Left ventricle myocardium inferior (tissue), 1 donor: Measurements from ENCODE around the gene MEG3. TPM values are rescaled to one million over a fixed set of nuclear protein-coding genes. Genes with fewer than 3 reads are reported as not detected.

Experiments
- DNase-seq: peaks from one replicate; pipeline ENCODE4 v3.0.0-alpha.2; 2020
- H3K27ac ChIP-seq: fragments of 200-600 bp; replicated peaks from 2 replicates; pipeline ENCODE4 v1.8.0; 2021
- H3K27me3 ChIP-seq: fragments of 200-600 bp; 2 replicates; pipeline ENCODE4 v1.8.0; 2021; ENCODE audit warnings: low read depth
- H3K36me3 ChIP-seq: fragments of 200-600 bp; 2 replicates; pipeline ENCODE4 v1.8.0; 2021
- H3K4me1 ChIP-seq: fragments of 200-600 bp; 2 replicates; pipeline ENCODE4 v1.8.0; 2021
- H3K4me3 ChIP-seq: fragments of 200-600 bp; 2 replicates; pipeline ENCODE4 v1.8.0; 2021; ENCODE audit warnings: mild to moderate bottlenecking, moderate library complexity
- H3K9me3 ChIP-seq: fragments of 200-600 bp; replicated peaks from 2 replicates; pipeline ENCODE4 v1.8.0; 2021
- intact Hi-C: fragments of 100-400 bp; cut with micrococcal nuclease; formaldehyde crosslinking; loops from one replicate; pipeline ENCODE4 v1.11.0; 2022
- microRNA-seq: library from miRNA; unstranded; fragments of <30 nt; microRNA quantifications from one replicate; pipeline ENCODE4 v1.2.0, GENCODE V29; 2020
- total RNA-seq: library from RNA; stranded (reverse); fragmentation: NEBNext Ultra II Directional; extraction: Animal tissue kit (Norgen Biotek cat#: 25700); gene quantifications from one replicate; pipeline ENCODE4 v1.2.1, GENCODE V29; 2021
- TF ChIP-seq, protein P1 (sequence below): fragments of 200-600 bp; IDR thresholded peaks from 2 replicates; pipeline ENCODE4 v1.8.0; 2021; ENCODE audit warnings: antibody characterized with exemption, mild to moderate bottlenecking, borderline replicate concordance
- donor health status: DM: no; HTN: yes; CAD: no; lungs with severe emphysema.

Gene MEG3
- total RNA-seq, 1 donor from 2014 or later = 17.5 TPM

DNA sequence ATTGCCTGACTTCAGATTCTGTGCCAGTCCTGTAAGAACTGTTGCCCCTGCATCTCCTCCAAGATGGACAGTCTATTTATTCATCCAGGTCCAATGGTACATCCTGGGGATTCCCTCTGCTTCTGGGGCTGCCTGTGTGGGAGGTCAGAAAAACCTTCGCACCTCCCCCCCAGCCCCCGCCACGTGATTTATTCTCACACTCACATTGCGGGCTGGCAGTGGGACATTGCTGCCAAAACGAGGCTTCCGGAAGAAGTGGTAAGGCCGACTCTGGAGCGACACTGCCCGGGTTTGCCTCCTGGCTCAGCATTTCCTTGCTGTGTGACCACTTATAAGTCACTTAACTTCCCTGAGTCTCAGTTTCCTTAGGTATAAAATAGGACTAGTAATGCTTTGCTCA is 83.5 kb downstream of the MEG3 start:
- Histone ChIP-seq H3K4me3 (no peak overlapping the region), H3K27ac (no peak overlapping the region), H3K36me3 (no peaks in the 10 kb centered on the region), H3K27me3 (peaks cover 73% of the 10 kb centered on the region), H3K4me1 (peaks cover 3% of the 10 kb centered on the region), H3K9me3 (no peaks in the 10 kb centered on the region)
- TF ChIP-seq, protein P1, sequence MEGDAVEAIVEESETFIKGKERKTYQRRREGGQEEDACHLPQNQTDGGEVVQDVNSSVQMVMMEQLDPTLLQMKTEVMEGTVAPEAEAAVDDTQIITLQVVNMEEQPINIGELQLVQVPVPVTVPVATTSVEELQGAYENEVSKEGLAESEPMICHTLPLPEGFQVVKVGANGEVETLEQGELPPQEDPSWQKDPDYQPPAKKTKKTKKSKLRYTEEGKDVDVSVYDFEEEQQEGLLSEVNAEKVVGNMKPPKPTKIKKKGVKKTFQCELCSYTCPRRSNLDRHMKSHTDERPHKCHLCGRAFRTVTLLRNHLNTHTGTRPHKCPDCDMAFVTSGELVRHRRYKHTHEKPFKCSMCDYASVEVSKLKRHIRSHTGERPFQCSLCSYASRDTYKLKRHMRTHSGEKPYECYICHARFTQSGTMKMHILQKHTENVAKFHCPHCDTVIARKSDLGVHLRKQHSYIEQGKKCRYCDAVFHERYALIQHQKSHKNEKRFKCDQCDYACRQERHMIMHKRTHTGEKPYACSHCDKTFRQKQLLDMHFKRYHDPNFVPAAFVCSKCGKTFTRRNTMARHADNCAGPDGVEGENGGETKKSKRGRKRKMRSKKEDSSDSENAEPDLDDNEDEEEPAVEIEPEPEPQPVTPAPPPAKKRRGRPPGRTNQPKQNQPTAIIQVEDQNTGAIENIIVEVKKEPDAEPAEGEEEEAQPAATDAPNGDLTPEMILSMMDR = no peak
- intact Hi-C loops = no loop called here
- no peak for DNase-seq

Small RNA genes lying within 50 kb of the gene (microRNA-seq; reads per million reads assigned to microRNA genes)
- 362 reads per million, percentile 71 among the genes with 10 or more reads in this experiment for gene MIR127
- 21.8 reads per million, percentile 39 among the genes with 10 or more reads in this experiment for gene MIR136
- not detected for gene MIR2392
- gene MIR337 = 228 reads per million, percentile 66 among the genes with 10 or more reads in this experiment
- gene MIR431 = 20.3 reads per million, percentile 38 among the genes with 10 or more reads in this experiment
- gene MIR432 = 16.8 reads per million, percentile 36 among the genes with 10 or more reads in this experiment
- gene MIR433 = 16.8 reads per million, percentile 36 among the genes with 10 or more reads in this experiment
- 90.2 reads per million, percentile 55 among the genes with 10 or more reads in this experiment for gene MIR493
- not detected for gene MIR665

Other genes with a start within 250 kb of the MEG3 start
- gene BEGAIN, start 238.7 kb upstream of the MEG3 start, total RNA-seq = 1.9 TPM
- gene DLK1, start 99.2 kb upstream of the MEG3 start, total RNA-seq = 2.8 TPM
- gene RTL1, start 77.6 kb downstream of the MEG3 start, total RNA-seq = not detected